WTC11 (cell line): Measurements from ENCODE around the gene IFT88. TPM values are rescaled to one million over a fixed set of nuclear protein-coding genes. Genes with fewer than 3 reads are reported as not detected.

Experiments used
- ATAC-seq: fragments of 200-7000 bp; cut with Tn5 transposase; 2 replicates; pipeline ENCODE4 v1.10.0; 2021; ENCODE audit warnings: mild to moderate bottlenecking, moderate library complexity
- CTCF ChIA-PET: fragments of 300-600 bp; sonication (Branson Sonifier 250); formaldehyde crosslinking; loops from one replicate; lab custom pipeline; 2021; ENCODE audit warnings: antibody characterized with exemption; lab: Charles Lee
- POLR2A ChIA-PET: fragments of 350-600 bp; sonication (Branson Sonifier 250); formaldehyde crosslinking; loops from one replicate; lab custom pipeline; 2021; ENCODE audit warnings: antibody characterized with exemption; lab: Charles Lee
- DNase-seq: peaks from one replicate; pipeline ENCODE4 v3.0.0; 2021; ENCODE audit warnings: low spot score
- H3K27ac Mint-ChIP-seq: 2 replicates; pipeline ENCODE4 v1.8.0; 2021; ENCODE audit warnings: mixed read lengths
- H3K27me3 Mint-ChIP-seq: 2 replicates; pipeline ENCODE4 v1.8.0; 2021; ENCODE audit warnings: low read depth, mild to moderate bottlenecking, moderate library complexity, mixed read lengths
- H3K36me3 Mint-ChIP-seq: 2 replicates; pipeline ENCODE4 v1.8.0; 2021; ENCODE audit warnings: mixed read lengths
- H3K4me1 Mint-ChIP-seq: 2 replicates; pipeline ENCODE4 v1.8.0; 2022; ENCODE audit warnings: mixed read lengths
- H3K4me3 Mint-ChIP-seq: 2 replicates; pipeline ENCODE4 v1.8.0; 2021; ENCODE audit warnings: mild to moderate bottlenecking, moderate library complexity, mixed read lengths
- H3K9me3 Mint-ChIP-seq: 2 replicates; pipeline ENCODE4 v1.8.0; 2021; ENCODE audit warnings: mixed read lengths
- ATF3 ChIP-seq: sonication (generic); formaldehyde crosslinking; conservative IDR thresholded peaks from 2 replicates; pipeline ENCODE4 v1.8.1; 2022; ENCODE audit warnings: mild to moderate bottlenecking, missing genetic modification reagents
- CDX4 ChIP-seq: fragments of 250-450 bp; sonication (Bioruptor Pico); IDR thresholded peaks from 2 replicates; pipeline ENCODE4 v1.9.0; 2021; ENCODE audit warnings: moderate library complexity, mild to moderate bottlenecking, inconsistent platforms, borderline replicate concordance
- E2F4 ChIP-seq: sonication (generic); formaldehyde crosslinking; IDR thresholded peaks from 2 replicates; pipeline ENCODE4 v1.8.1; 2022; ENCODE audit warnings: low read depth, mild to moderate bottlenecking, moderate library complexity, missing genetic modification reagents, borderline replicate concordance
- ELF4 ChIP-seq: sonication (generic); formaldehyde crosslinking; IDR thresholded peaks from 2 replicates; pipeline ENCODE4 v1.8.1; 2022; ENCODE audit warnings: low read depth, mild to moderate bottlenecking, moderate library complexity, missing genetic modification reagents
- ERG ChIP-seq: fragments of 250-450 bp; sonication (Bioruptor Pico); IDR thresholded peaks from 2 replicates; pipeline ENCODE4 v1.8.0; 2021; ENCODE audit warnings: mild to moderate bottlenecking
- ESRRA ChIP-seq: sonication (generic); formaldehyde crosslinking; IDR thresholded peaks from 2 replicates; pipeline ENCODE4 v1.8.1; 2022; ENCODE audit warnings: mild to moderate bottlenecking, missing genetic modification reagents, borderline replicate concordance
- FOXP1 ChIP-seq: sonication (generic); formaldehyde crosslinking; IDR thresholded peaks from 2 replicates; pipeline ENCODE4 v1.8.0; 2022; ENCODE audit warnings: missing genetic modification reagents, mild to moderate bottlenecking, moderate library complexity, borderline replicate concordance
- GRHL2 ChIP-seq: fragments of 250-450 bp; sonication (Bioruptor Pico); IDR thresholded peaks from 2 replicates; pipeline ENCODE4 v1.8.0; 2022; ENCODE audit warnings: mild to moderate bottlenecking, moderate library complexity; ENCODE audit not compliant: insufficient replicate concordance, severe bottlenecking
- HMGXB4 ChIP-seq: sonication (generic); formaldehyde crosslinking; IDR thresholded peaks from 2 replicates; pipeline ENCODE4 v1.8.1; 2023; ENCODE audit warnings: mild to moderate bottlenecking, moderate library complexity, missing genetic modification reagents
- IRF2 ChIP-seq: sonication (generic); formaldehyde crosslinking; IDR thresholded peaks from 2 replicates; pipeline ENCODE4 v1.8.0; 2022; ENCODE audit warnings: low read depth, missing genetic modification reagents, borderline replicate concordance
- JAZF1 ChIP-seq: fragments of 250-450 bp; sonication (Bioruptor Pico); IDR thresholded peaks from 2 replicates; pipeline ENCODE4 v1.9.0; 2021; ENCODE audit warnings: moderate library complexity, mild to moderate bottlenecking, inconsistent platforms
- KAT7 ChIP-seq: sonication (generic); formaldehyde crosslinking; IDR thresholded peaks from 2 replicates; pipeline ENCODE4 v1.8.1; 2023; ENCODE audit warnings: missing genetic modification reagents, mild to moderate bottlenecking, borderline replicate concordance
- MLX ChIP-seq: sonication (generic); formaldehyde crosslinking; IDR thresholded peaks from 2 replicates; pipeline ENCODE4 v1.8.1; 2023; ENCODE audit warnings: mild to moderate bottlenecking, missing genetic modification reagents, moderate library complexity
- NFYB ChIP-seq: sonication (generic); formaldehyde crosslinking; conservative IDR thresholded peaks from 2 replicates; pipeline ENCODE4 v1.8.0; 2022; ENCODE audit warnings: low read depth, missing genetic modification reagents
- NR2C2 ChIP-seq: sonication (generic); formaldehyde crosslinking; IDR thresholded peaks from 2 replicates; pipeline ENCODE4 v1.8.0; 2022; ENCODE audit warnings: mild to moderate bottlenecking, missing genetic modification reagents
- NR3C1 ChIP-seq: sonication (generic); formaldehyde crosslinking; conservative IDR thresholded peaks from 2 replicates; pipeline ENCODE4 v1.8.1; 2023; ENCODE audit warnings: low read depth, mild to moderate bottlenecking, missing genetic modification reagents
- PREB ChIP-seq: sonication (generic); formaldehyde crosslinking; IDR thresholded peaks from 2 replicates; pipeline ENCODE4 v1.8.1; 2022; ENCODE audit warnings: mild to moderate bottlenecking, missing genetic modification reagents, moderate library complexity, borderline replicate concordance
- ZNF121 ChIP-seq: sonication (generic); formaldehyde crosslinking; IDR thresholded peaks from 2 replicates; pipeline ENCODE4 v1.8.0; 2023; ENCODE audit warnings: missing genetic modification reagents
- ZNF532 ChIP-seq: fragments of 250-450 bp; sonication (Bioruptor Pico); IDR thresholded peaks from 2 replicates; pipeline ENCODE4 v1.9.0; 2021; ENCODE audit warnings: mild to moderate bottlenecking, borderline replicate concordance
- ZNF671 ChIP-seq: fragments of 250-450 bp; sonication (Bioruptor Pico); IDR thresholded peaks from 2 replicates; pipeline ENCODE4 v1.8.0; 2021; ENCODE audit warnings: mild to moderate bottlenecking
- ZSCAN18 ChIP-seq: fragments of 250-450 bp; sonication (Bioruptor Pico); IDR thresholded peaks from 2 replicates; pipeline ENCODE4 v2.1.2; 2022; ENCODE audit warnings: mild to moderate bottlenecking, moderate library complexity
- total RNA-seq: library from RNA; stranded (reverse); gene quantifications from 3 replicates; pipeline ENCODE4 v1.2.3, GENCODE V29; 2021

IFT88 gene
- total RNA-seq, 1 experiment from 2014 or later = 6.5 TPM

GRCh38 chr13:20580257-20580656, 13.3 kb downstream of the IFT88 start:
- peaks cover 26% of the 10 kb centered on the region for H3K36me3 Mint-ChIP-seq
- DNase-seq (no peak), ATAC-seq (no peak)
- peaks cover 36% of the 10 kb centered on the region for H3K9me3 Mint-ChIP-seq
- no peak overlapping the region for H3K4me3 Mint-ChIP-seq
- CTCF ChIA-PET = interaction anchor here (2.3 kb wide), 1 partner anchor 86 kb away, joined by 7 read pairs; no protein-coding TSS in a partner anchor
- H3K4me1 Mint-ChIP-seq = no peaks in the 10 kb centered on the region
- TF ChIP-seq FOXP1 (no peak), ZSCAN18 (CRISPR knock-in tag) (no peak), E2F4 (no peak), ZNF121 (CRISPR knock-in tag) (no peak), IRF2 (CRISPR knock-in tag) (no peak), ELF4 (CRISPR knock-in tag) (no peak)
- TF ChIP-seq, all 79 proteins: peak for 0
- no peaks in the 10 kb centered on the region for H3K27me3 Mint-ChIP-seq
- POLR2A ChIA-PET = no interaction called here
- no peak overlapping the region for H3K27ac Mint-ChIP-seq

- H3K27ac Mint-ChIP-seq = no peak overlapping the region
- no peak for ATAC-seq
- TF ChIP-seq MLX (CRISPR knock-in tag) = no peak
- TF ChIP-seq NR3C1 (CRISPR knock-in tag) = no peak
- no peak for TF ChIP-seq PREB (CRISPR knock-in tag)
- no peak for TF ChIP-seq ATF3 (CRISPR knock-in tag)
- no peak for TF ChIP-seq HMGXB4 (CRISPR knock-in tag)
- no peak for TF ChIP-seq ZNF671
- TF ChIP-seq NFYB (CRISPR knock-in tag) = no peak
- no peak for TF ChIP-seq JAZF1 (CRISPR knock-in tag)
- TF ChIP-seq NR2C2 = no peak
- TF ChIP-seq CDX4 (CRISPR knock-in tag) = no peak
- no peak for TF ChIP-seq ERG (CRISPR knock-in tag)
- TF ChIP-seq ZNF532 = no peak
- TF ChIP-seq KAT7 = no peak
- no peak for TF ChIP-seq ESRRA
- TF ChIP-seq GRHL2 (CRISPR knock-in tag) = no peak
These were observed 15.1 kb downstream of the IFT88 start for GRCh38 chr13:20582026-20582425.

More at GRCh38 chr13:20582026-20582425, 15.1 kb downstream of the IFT88 start:
- Mint-ChIP-seq H3K36me3 (peaks cover 26% of the 10 kb centered on the region), H3K4me3 (no peak overlapping the region), H3K27me3 (no peaks in the 10 kb centered on the region), H3K9me3 (peaks cover 21% of the 10 kb centered on the region), H3K4me1 (no peaks in the 10 kb centered on the region)
- DNase-seq = no peak
- ChIA-PET POLR2A (no interaction called here), CTCF (interaction anchor here (1.2 to 2.3 kb wide), 2 partner anchors 88 to 90 kb away, joined by 4 to 7 read pairs; no protein-coding TSS in a partner anchor)
